OCI-LY1 (cell line): ENCODE measurements around the gene SEPTIN14.

Source experiments
- EZH2 ChIP-seq: fragments of 200-600 bp; sonication (generic), shearing (Covaris generic); IDR thresholded peaks from 2 replicates; pipeline ENCODE4 v1.8.0; 2017; ENCODE audit warnings: borderline replicate concordance, mixed run types, mild to moderate bottlenecking, antibody characterized with exemption, low read length, moderate library complexity, mixed read lengths
- TF ChIP-seq, protein P1 (sequence below): fragments of 200-600 bp; sonication (generic), shearing (Covaris generic); IDR thresholded peaks from 2 replicates; pipeline ENCODE4 v1.5.1; 2017; ENCODE audit warnings: mild to moderate bottlenecking, antibody characterized with exemption, low read length, moderate library complexity, mixed read lengths

DNA sequence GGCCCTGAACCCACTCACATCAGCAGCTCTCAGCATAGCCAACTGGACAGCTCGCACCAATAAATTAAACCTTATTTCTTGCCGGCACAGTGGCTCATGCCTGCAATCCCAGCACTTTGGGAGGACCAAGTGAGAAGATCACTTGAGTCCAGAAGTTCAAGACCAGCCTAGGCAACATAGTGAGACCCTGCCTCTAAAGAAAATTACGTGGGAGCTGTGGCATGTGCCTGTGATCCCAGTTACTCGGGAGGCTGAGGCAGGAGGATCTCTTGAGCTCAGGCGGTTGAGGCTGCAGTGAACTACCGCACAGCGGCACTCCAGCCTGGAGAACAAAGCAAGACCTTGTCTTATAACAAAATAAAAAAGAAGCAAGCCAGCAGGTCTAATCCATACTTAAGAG is 75.7 kb downstream of the SEPTIN14 start:
- TF ChIP-seq, protein P1, sequence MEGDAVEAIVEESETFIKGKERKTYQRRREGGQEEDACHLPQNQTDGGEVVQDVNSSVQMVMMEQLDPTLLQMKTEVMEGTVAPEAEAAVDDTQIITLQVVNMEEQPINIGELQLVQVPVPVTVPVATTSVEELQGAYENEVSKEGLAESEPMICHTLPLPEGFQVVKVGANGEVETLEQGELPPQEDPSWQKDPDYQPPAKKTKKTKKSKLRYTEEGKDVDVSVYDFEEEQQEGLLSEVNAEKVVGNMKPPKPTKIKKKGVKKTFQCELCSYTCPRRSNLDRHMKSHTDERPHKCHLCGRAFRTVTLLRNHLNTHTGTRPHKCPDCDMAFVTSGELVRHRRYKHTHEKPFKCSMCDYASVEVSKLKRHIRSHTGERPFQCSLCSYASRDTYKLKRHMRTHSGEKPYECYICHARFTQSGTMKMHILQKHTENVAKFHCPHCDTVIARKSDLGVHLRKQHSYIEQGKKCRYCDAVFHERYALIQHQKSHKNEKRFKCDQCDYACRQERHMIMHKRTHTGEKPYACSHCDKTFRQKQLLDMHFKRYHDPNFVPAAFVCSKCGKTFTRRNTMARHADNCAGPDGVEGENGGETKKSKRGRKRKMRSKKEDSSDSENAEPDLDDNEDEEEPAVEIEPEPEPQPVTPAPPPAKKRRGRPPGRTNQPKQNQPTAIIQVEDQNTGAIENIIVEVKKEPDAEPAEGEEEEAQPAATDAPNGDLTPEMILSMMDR, result no peak
- TF ChIP-seq EZH2, result no peak
